ENCODE results near the gene PRPF31.
A peak's percentile ranks its signal among the peaks of the same experiment; 100 is the strongest.
"Not testable (repeated sequence)": the region's sequence is repeated elsewhere in the genome, so short reads cannot be mapped to it uniquely, and the experiment has no call there.

PRPF31 gene

GRCh38 chr19:54162884-54163283 lies 47.3 kb downstream of the PRPF31 start:
- TF ChIP-seq FOXK2 (IDR thresholded peaks at IDR 0.05) (no peak), ZNF384 (IDR thresholded peaks at IDR 0.05) (no peak), NFRKB (IDR thresholded peaks at IDR 0.05) (no peak)
- POLR2A ChIA-PET = no interaction called here
- no peak for DNase-seq (ENCODE audit: extremely low spot score)
- CTCF ChIA-PET = no interaction called here

GRCh38 chr19:54164369-54165068 lies 49.0 kb downstream of the PRPF31 start:
- no peak for TF ChIP-seq L3MBTL2 (conservative IDR thresholded peaks at IDR 0.05)
- no peak for TF ChIP-seq SUZ12 (IDR thresholded peaks at IDR 0.05)
- TF ChIP-seq HDGF (IDR thresholded peaks at IDR 0.05; ENCODE audit: borderline replicate concordance) = no peak
- no peak for TF ChIP-seq FOXA1 (IDR thresholded peaks at IDR 0.05)
- no peak for TF ChIP-seq ZNF384 (IDR thresholded peaks at IDR 0.05)
- no peak; the same call in none of the 2 replicates for TF ChIP-seq PKNOX1 (IDR thresholded peaks at IDR 0.05)
- TF ChIP-seq TARDBP (IDR thresholded peaks at IDR 0.05) = no peak
- TF ChIP-seq ELF4 (IDR thresholded peaks at IDR 0.05) = no peak
- TF ChIP-seq SP1 (IDR thresholded peaks at IDR 0.05) = no peak
- no peak for TF ChIP-seq ARNT (IDR thresholded peaks at IDR 0.05)
- no peak for TF ChIP-seq FOXM1 (IDR thresholded peaks at IDR 0.05; ENCODE audit: borderline replicate concordance)
- DNase-seq (ENCODE audit: extremely low spot score) = peak; percentile 67
- CTCF ChIA-PET = no interaction called here
- POLR2A ChIA-PET = interaction anchor here (0.9 kb wide), 1 partner anchor 28 kb away, joined by 3 read pairs; no protein-coding TSS in a partner anchor

- ChIA-PET POLR2A (interaction anchor here (0.9 kb wide), 1 partner anchor 28 kb away, joined by 3 read pairs; no protein-coding TSS in a partner anchor), CTCF (no interaction called here)
- no peak for DNase-seq (ENCODE audit: extremely low spot score)
- TF ChIP-seq SP1 (IDR thresholded peaks at IDR 0.05) (no peak), L3MBTL2 (conservative IDR thresholded peaks at IDR 0.05) (no peak), SUZ12 (IDR thresholded peaks at IDR 0.05) (no peak), ELF4 (IDR thresholded peaks at IDR 0.05) (no peak), HDGF (IDR thresholded peaks at IDR 0.05; ENCODE audit: borderline replicate concordance) (no peak), NFRKB (IDR thresholded peaks at IDR 0.05) (no peak), FOXA1 (IDR thresholded peaks at IDR 0.05) (no peak)
Measured at GRCh38 chr19:54165222-54165621, 49.7 kb downstream of the PRPF31 start.

- POLR2A ChIA-PET = no interaction called here
Measured at GRCh38 chr19:54168174-54168917, 52.8 kb downstream of the PRPF31 start.

GRCh38 chr19:54169149-54169740 lies 53.7 kb downstream of the PRPF31 start:
- no peak for TF ChIP-seq PKNOX1 (IDR thresholded peaks at IDR 0.05)
- TF ChIP-seq FOXA1 (IDR thresholded peaks at IDR 0.05) = no peak
- TF ChIP-seq CTBP1 (IDR thresholded peaks at IDR 0.05; ENCODE audit: borderline replicate concordance) = no peak
- no peak for TF ChIP-seq ZNF384 (IDR thresholded peaks at IDR 0.05)
- TF ChIP-seq SP1 (IDR thresholded peaks at IDR 0.05) = no peak
- TF ChIP-seq FOXM1 (IDR thresholded peaks at IDR 0.05; ENCODE audit: borderline replicate concordance) = no peak
- no peak for TF ChIP-seq TARDBP (IDR thresholded peaks at IDR 0.05)
- TF ChIP-seq BHLHE40 (IDR thresholded peaks at IDR 0.05; ENCODE audit: borderline replicate concordance) = no peak
- no peak for TF ChIP-seq SUZ12 (IDR thresholded peaks at IDR 0.05)
- DNase-seq (ENCODE audit: extremely low spot score) = no peak
- ChIA-PET CTCF (interaction anchor here (0.6 kb wide), 1 partner anchor 249 kb away, joined by 4 read pairs; no protein-coding TSS in a partner anchor), POLR2A (interaction anchor here (1.2 kb wide), 1 partner anchor 19 kb away, joined by 3 read pairs; no protein-coding TSS in a partner anchor)

More at GRCh38 chr19:54168174-54168917, 52.8 kb downstream of the PRPF31 start:
- CTCF ChIA-PET = no interaction called here
- peak; percentile 89 for DNase-seq (ENCODE audit: extremely low spot score)
- TF ChIP-seq SUZ12 (IDR thresholded peaks at IDR 0.05) (no peak), FOXA1 (IDR thresholded peaks at IDR 0.05) (no peak), SP1 (IDR thresholded peaks at IDR 0.05) (no peak), FOXK2 (IDR thresholded peaks at IDR 0.05) (no peak), PKNOX1 (IDR thresholded peaks at IDR 0.05) (no peak), ARNT (IDR thresholded peaks at IDR 0.05) (no peak), BHLHE40 (IDR thresholded peaks at IDR 0.05; ENCODE audit: borderline replicate concordance) (no peak)

- DNase-seq (ENCODE audit: extremely low spot score); CTCF ChIA-PET: not testable (repeated sequence)
- POLR2A ChIA-PET = interaction anchor here (1.1 kb wide), 1 partner anchor 12 kb away, joined by 3 read pairs; no protein-coding TSS in a partner anchor
Measured at GRCh38 chr19:54171736-54172431, 56.3 kb downstream of the PRPF31 start.
